ENCODE measurements around the gene PDE10A.
"Not testable (repeated sequence)": the region's sequence is repeated elsewhere in the genome, so short reads cannot be mapped to it uniquely, and the experiment has no call there.

Gene PDE10A

GRCh38 chr6:165624871-165625639, 38.0 kb downstream of the PDE10A start:
- no peak for DNase-seq (ENCODE audit: low read depth, low spot score)

- no peak for DNase-seq (ENCODE audit: low read depth, low spot score)
Measured at GRCh38 chr6:165621940-165622339, 41.1 kb downstream of the PDE10A start.

- DNase-seq (ENCODE audit: low read depth, low spot score) = not testable (repeated sequence)
Measured at GRCh38 chr6:165618891-165619290, 44.1 kb downstream of the PDE10A start.

- DNase-seq (ENCODE audit: low read depth, low spot score) = no peak
Measured at GRCh38 chr6:165618241-165618640, 44.8 kb downstream of the PDE10A start.

DNA sequence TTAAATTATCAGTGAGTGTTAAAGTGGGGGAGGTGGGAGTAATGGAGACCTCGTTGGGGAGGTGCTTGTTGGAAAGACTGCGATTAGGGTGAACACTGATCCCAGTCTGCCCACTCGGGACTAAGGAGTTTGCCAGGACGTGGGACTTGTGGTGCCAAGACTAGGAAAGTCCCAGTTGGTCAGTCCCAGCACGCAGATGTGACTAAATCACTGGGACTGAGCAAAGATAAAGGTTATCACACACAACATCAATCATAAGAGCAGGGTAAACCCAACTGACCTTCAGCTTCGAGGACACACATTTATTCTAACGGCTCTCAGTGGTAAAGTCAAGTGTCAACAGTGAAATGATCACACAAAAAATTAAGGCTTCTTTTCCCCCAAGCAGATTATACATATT, 45.5 kb downstream of the PDE10A start:
- no peak for DNase-seq (ENCODE audit: low read depth, low spot score)

- no peak for DNase-seq (ENCODE audit: low read depth, low spot score)
Measured at GRCh38 chr6:165616116-165616515, 46.9 kb downstream of the PDE10A start.

GRCh38 chr6:165615636-165616035, 47.4 kb downstream of the PDE10A start:
- no peak for DNase-seq (ENCODE audit: low read depth, low spot score)

GRCh38 chr6:165611294-165611693, 51.7 kb downstream of the PDE10A start:
- DNase-seq (ENCODE audit: low read depth, low spot score) = no peak

DNA sequence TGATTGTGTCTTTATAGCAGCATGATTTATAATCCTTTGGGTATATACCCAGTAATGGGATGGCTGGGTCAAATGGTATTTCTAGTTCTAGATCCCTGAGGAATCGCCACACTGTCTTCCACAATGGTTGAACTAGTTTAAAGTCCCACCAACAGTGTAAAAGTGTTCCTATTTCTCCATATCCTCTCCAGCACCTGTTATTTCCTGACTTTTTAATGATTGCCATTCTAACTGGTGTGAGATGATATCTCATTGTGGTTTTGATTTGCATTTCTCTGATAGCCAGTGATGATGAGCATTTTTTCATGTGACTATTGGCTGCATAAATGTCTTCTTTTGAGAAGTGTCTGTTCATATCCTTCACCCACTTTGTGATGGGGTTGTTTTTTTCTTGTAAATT, 54.5 kb downstream of the PDE10A start:
- not testable (repeated sequence) for DNase-seq (ENCODE audit: low read depth, low spot score)

- DNase-seq (ENCODE audit: low read depth, low spot score) = no peak
Measured at GRCh38 chr6:165606740-165607008, 56.4 kb downstream of the PDE10A start.

DNA sequence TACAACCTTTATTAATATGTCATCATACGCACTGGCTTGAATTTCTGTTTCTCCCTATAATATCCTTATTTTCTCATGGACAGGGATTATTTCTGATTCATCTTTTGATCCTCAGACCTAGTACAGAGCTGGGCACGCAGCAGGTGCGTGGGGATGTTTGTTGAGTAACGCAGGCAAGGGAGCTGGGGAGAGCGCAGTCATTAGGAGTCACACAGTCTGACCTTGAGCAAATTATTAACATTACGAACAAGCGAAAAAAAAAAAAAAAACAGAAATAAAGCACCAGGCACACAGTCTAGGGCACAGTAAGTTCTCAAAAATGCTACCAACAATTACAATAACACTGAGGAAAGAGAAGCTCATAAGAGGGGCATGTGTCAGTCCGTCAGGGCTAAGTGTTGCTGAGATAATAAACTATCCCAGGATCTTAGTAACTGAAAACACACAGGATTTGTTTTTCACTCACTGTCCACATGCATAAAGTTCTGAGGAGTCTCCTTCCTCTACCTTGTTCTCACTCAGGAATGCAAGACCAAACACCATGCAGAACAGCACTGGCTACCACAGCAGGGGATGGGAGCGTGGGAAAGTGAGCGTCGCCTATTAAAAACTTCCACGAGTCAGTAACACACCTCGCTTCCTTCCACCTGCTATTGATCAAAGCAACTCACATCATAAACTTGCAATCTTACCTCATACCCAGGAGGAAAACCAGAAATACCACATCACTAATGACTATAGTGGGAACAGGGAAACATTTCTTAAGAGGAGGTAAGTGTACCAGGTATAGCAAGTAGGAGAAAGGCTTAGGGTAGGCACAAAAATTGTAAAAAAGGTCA, 56.9 kb downstream of the PDE10A start:
- DNase-seq (ENCODE audit: low read depth, low spot score) = no peak

DNA sequence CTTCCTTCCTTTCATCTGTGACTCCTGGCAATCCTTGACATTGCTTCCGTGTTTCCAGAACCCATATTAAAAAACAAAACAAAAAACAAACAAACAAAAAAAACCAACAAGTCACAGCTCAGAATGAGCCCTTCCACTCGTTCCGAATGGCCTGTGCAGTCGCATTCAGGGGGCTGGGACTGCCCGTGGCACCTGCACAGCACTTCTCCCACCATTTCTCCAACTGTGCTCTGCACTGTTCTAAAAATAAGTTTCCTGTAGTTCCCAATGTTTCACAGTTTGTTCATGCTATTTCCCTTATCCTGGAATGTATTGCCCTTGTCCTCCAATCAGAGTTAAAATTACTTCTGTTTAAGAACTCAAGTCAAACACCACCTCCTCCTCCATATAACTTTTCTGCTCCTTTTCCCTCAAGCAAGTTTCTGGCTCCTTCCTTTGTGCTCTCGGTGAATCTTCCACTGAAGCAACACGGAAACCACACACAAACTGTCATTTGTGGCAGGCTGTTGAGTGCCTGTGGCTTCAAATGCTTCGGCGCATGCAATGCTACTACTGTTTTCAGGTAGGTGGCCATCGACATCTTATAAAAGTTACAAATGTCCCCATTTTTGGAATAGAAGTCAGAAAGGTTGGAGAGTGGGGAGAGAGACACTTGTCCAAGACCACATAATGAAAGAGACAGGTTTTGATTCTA, 57.7 kb downstream of the PDE10A start:
- DNase-seq (ENCODE audit: low read depth, low spot score) = no peak

GRCh38 chr6:165602291-165602690, 60.8 kb downstream of the PDE10A start:
- no peak for DNase-seq (ENCODE audit: low read depth, low spot score)

- no peak for DNase-seq (ENCODE audit: low read depth, low spot score)
Measured at GRCh38 chr6:165600606-165601005, 62.4 kb downstream of the PDE10A start.

DNA sequence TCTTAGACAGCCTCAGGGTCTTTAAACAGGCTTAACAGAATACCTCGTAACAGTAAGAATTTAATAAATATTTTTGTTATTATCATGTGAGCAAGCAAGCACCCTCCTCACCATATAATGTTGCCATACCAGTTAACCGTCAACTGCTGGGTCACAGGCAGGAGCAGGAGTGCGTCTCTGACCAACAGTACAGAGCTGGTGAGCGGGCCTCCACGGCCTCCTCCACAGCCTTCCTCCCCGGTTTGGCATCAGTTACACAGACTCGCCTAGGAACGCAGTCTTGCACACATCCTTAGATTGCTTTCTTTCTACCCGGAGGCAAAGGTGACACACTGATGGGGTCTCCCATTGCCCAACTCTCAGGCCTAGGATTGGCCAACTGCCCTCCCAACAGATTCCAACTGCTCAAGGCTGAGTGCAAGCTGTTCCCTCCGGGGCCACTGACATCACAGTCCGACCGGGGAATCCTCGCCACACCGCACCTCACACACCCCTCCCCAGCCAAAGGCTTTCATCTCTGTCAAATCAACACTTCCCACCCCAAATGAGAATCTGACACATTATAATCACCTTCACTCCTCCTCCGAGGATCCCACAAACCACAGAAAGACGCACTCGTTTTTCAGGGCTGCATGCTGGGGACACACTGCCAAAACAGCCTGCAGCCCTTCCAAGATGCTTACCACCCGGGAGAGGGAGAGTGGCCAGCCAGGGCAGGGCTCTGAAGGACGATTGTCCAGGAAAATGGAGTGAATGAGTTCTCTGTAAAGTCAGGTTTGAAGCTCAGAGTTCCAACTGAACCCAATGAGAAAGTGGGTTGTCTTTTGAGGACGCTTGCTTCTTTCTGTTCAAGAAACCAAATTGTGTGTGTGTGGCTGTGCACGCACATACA, 63.2 kb downstream of the PDE10A start:
- no peak for DNase-seq (ENCODE audit: low read depth, low spot score)

GRCh38 chr6:165599121-165599520, 63.9 kb downstream of the PDE10A start:
- DNase-seq (ENCODE audit: low read depth, low spot score) = no peak

DNA sequence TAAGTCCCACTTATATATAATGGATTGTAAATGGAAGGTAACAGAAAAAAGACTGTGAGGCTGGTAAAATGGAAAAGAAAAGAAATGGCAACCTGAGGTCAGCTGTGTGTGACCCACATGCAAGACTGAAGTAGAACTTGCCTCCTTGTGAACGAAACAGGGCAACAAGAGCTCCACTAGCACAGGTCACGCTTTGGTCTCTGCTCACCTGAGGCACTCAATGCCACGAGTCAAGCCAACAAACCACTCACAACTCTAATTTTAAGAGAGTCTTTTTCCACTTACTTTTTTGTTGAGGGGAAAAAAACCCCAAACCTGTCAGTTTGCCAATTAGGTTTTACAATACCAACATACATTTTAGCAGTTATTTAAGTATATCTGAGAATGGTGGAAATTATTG, 65.2 kb downstream of the PDE10A start:
- no peak for DNase-seq (ENCODE audit: low read depth, low spot score)

DNA sequence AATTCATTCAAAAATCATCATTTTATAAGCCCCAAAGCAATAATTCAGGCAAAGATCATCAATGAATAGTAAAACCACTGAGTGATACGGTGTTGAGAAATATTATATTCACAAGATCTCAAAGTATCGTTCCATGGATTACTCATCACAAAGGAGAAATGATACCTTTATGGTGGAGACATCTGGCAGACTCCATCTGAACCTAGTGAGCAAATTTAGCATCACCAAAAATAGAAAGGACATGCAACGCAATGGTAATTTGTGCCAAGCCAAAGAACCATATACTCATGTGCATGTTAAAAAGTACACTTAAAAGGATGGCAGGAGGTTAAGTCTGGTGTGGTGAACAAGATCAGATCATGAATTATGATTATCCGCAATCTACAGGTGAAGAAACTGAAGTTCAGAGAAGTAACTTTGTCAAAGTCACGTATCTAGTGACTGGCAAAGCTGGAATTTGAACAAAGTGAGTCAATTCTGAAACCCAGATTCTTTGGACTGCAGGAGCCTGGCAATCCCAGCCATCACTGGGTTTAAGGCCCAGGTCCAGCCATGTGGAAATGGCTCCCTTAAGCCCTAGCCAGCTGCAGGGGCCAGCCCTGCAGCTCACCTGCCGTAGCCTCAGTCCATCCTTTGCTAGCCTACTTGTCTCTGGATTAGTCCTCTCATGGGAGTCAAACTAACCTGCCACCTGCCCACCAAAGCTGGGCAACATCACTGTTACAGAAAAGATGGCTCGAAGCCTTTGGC, 68.3 kb downstream of the PDE10A start:
- no peak for DNase-seq (ENCODE audit: low read depth, low spot score)

GRCh38 chr6:165592947-165593346, 70.1 kb downstream of the PDE10A start:
- DNase-seq (ENCODE audit: low read depth, low spot score) = not testable (repeated sequence)

DNA sequence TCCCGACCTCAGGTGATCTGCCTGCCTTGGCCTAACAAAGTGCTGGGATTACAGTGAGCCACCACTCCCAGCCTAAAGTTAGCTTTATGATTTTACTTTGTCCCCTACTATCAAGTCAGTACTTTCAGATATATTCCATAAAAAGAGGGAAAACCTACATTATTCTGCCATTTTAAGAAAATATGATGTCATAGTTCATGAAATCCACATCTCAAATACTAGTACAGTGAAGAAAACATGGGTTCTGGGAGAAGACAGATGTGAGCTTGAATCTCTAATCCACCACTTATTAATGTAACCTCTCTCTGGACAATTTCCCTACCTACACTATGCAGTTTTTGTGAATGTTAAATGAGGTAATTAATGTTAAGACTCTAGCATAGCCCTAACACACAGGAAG, 74.5 kb downstream of the PDE10A start:
- DNase-seq (ENCODE audit: low read depth, low spot score) = no peak

GRCh38 chr6:165587206-165587605, 75.8 kb downstream of the PDE10A start:
- no peak for DNase-seq (ENCODE audit: low read depth, low spot score)

All from activated naive CD8-positive, alpha-beta T cell treated with anti-CD3 and anti-CD28 coated beads, Interleukin-2, amount 50 U/mL, for 16 hours (primary cell).